GM21737 (cell line): ENCODE measurements around the gene SLC15A1.

ENCODE experiments used
- ATAC-seq: cut with Tn5 transposase; IDR thresholded peaks from one replicate; pipeline ENCODE4 v1.9.1; 2021; ENCODE audit warnings: mild to moderate bottlenecking, moderate library complexity; ENCODE audit not compliant: unreplicated experiment

Gene SLC15A1

GRCh38 chr13:98781905-98782304, 29.4 kb upstream of the SLC15A1 start:
- no peak for ATAC-seq

DNA sequence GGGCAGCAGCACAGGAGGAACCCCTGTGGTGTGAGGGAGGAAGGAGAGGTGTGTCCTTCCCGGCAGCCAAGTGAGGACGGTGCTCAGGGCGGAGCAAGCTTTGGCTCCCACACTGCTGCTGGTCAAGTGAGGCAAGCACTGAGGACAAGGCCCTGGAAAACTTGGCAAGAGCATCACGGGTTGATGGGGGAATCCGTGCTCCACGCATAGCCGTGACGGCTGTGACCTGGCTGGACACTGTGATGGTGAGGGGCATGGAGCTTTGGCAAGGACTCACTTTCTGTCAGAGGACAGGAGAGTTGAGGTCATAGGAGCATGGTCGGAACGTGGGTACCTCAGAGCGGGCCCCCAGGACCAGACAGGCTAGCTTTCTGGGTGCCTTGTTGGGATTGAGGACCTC, 29.0 kb upstream of the SLC15A1 start:
- no peak for ATAC-seq

- no peak for ATAC-seq
These were observed 28.6 kb upstream of the SLC15A1 start for GRCh38 chr13:98781045-98781444.

DNA sequence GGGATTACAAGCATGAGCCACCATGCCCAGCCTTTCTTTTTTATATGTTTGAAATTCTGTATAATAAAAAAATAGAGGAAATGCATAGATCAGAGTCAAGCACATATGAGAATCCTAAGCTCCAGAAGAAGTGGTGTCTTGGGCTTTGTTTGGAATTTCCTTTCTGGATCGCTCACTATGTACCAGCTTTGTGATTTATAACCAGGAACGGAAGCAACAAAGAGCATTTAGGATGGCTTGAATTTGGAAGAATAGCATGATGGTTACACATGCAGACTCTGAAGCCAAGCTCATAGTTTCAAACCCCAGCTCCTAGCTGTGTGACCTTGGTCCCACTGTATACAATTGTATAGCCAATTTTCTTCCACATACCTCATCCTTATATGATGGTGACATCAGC, 28.0 kb upstream of the SLC15A1 start:
- ATAC-seq, result no peak

- no peak for ATAC-seq
These were observed 27.2 kb upstream of the SLC15A1 start for GRCh38 chr13:98779695-98780094.

DNA sequence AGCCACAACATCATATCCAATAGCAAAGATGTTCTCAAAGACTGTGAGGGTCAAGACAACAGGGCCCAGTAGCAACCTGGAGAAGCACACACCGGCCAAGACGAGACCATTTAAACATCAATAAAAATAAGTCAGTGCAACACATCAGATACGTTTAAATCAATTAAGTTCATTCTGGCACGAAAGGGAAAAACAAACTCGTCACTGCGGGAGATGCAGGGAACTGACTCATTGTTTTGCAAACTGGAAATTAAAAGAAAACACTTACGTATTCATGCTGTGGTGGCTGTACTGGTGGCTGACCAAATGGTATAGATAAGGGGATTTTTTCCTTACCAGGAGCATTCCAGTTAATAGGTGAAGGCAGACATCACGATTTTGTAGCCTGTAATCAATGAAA, 26.3 kb upstream of the SLC15A1 start:
- ATAC-seq, result no peak

- ATAC-seq, result no peak
These were observed 24.2 kb upstream of the SLC15A1 start for GRCh38 chr13:98776644-98777043.

- ATAC-seq, result no peak
These were observed 23.5 kb upstream of the SLC15A1 start for GRCh38 chr13:98775844-98776598.

DNA sequence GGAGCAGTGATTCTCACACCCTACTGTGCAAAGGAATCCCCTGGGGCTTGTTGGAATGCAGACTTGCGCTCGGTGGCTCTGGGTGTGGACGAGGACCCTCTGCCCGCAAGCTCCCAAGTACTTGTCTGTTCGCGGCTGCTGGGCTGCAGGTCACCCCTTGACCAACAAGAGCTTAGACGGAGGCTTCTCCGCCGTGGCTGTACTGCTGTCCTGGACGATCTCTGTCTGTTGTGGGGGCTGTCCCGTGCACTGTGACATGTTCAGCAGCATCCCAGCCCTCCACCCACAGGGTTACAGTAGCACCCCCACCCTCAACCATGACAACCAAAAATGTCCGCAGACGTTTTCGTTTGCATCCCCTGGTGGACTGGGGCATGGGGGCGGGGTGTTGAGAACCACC, 22.9 kb upstream of the SLC15A1 start:
- ATAC-seq, result no peak

GRCh38 chr13:98774776-98775175, 22.3 kb upstream of the SLC15A1 start:
- no peak for ATAC-seq

GRCh38 chr13:98773921-98774320, 21.4 kb upstream of the SLC15A1 start:
- no peak for ATAC-seq

GRCh38 chr13:98772794-98773452, 20.5 kb upstream of the SLC15A1 start:
- no peak for ATAC-seq

DNA sequence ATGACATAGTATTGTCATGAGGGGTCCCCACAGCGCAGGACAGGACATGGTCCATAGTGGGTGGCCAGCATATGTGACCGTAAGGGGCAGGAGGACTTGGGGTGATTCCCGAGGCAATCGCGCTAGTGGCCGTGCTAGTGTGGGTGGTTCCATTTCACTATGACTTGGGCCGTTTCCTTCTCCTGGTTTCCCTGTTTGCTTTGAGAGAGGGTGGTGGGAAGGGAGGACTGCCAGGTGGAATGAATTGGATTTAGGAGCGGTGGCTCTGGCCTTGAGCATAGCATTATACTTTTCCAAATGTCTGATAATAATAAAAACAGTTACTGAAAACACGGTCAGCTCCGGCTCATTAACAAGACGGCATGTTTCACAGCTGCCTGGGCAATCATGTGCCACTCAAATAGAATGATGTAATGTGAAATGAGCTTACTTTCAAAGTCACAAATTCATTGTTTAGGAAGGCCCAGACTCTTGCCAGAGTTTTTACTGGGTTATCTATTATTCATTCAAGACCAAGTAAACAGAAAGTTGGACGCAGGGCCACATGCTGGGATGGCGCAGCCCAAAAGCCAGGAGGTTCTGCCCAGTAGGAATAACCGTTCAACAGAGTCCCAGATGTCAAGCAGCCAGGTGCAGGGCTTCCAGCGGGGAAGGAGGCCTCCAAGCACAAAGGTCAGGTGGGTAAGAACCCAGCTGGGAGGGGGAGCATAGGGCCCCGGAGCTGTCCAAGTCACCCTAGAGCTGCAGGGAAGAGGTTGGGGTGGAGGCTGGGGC, 19.6 kb upstream of the SLC15A1 start:
- ATAC-seq, result no peak

DNA sequence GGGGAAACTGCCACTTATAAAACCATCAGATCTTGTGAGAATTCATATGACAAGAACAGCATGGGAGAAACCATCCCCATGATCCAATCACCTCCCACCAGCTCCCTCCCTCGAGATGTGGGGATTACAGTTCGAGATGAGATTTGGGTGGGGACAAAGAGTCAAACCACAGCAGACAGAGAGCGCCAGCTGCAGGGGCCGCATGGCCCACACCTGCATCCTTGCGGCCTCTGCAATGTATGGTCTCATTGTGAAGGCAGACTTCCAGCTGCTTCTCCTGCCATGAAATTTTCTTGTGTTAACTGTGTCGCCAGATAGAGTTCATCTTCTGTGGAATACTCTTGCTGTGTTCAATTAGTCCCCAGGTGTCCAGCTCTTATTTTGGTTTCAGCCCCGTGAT, 17.3 kb upstream of the SLC15A1 start:
- ATAC-seq, result no peak

DNA sequence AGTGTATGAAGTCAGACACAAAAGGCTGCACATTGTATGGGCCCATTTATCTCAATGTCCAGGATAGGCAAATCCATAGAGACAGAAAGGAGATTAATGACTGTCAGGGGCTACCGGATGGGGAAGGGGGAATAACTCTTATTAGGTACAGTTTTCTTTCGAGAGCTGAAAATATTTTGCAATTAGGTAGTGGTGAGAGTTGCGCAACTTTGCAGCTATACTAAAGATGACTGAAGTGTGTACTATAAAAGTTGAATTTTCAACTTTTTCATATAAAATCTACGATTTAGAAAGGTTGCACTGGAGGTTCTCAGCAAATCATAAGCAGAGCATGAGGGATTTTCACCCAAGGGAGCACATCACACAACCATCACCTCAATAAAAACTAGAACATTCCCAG, 16.1 kb upstream of the SLC15A1 start:
- ATAC-seq, result no peak

- ATAC-seq, result no peak
These were observed 14.2 kb upstream of the SLC15A1 start for GRCh38 chr13:98766697-98767096.

DNA sequence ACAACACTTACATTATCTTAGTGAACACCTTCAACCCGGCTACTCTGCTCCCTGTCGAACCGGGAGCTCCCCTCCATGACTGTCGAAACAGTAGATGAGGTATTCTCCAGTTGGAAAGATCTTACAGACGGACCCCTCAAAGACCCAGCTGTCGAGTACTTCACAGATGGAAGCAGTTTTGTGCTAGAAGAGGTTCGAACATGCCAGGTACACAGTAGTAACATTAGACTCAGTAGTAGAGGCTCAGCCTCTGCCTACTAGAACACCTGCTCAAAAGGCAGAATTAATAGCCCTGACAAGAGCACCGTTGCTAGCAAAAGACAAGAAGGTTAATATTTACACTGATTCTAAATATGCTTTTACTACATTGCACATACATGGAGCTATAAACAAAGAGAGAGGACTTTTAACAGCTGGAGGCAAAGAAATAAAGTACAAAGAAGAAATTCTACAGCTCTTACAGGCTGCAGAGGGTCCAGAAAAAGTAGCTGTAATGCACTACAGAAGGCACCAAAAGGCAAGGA, 13.6 kb upstream of the SLC15A1 start:
- ATAC-seq, result no peak

GRCh38 chr13:98761986-98762616, 9.6 kb upstream of the SLC15A1 start:
- no peak for ATAC-seq

DNA sequence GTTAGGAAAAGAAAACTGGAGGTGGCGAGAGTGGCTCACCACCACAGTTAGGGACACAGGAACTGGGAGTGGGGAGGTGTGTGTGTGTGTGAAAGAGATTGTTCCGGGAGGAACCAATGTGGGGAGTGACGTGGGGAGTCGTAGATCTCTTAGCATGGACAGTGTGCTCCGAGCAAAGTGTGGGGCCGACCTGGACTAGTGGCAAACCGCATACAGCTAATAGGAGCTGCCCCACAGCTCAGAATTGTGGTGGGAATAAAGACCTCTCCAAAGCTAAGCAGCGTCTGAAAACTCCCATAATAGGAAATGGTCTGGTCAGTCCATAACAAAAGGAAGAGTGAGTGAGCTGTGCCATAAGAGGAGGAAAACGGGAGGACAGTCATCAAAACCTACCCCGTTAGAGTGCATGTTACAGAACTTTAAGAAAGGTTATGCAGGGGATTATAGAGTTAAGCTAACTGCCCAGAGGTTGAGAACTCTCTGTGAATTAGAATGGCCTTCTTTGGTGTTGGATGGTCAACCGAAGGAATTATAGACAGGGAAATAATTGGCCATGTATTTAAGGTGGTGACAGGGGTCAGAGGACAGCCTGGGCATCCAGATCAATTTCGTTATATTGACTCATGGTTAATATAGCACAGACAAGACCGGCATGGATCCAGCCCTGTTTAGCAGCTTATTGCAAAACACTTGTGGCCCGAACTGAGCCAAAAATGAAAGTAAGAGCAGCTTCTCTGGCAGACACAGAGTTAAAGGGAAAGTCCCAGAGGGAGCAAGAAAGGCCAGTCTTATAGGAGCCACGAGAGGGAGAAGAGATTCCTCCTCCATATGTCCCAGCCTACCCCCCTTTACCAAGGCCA, 8.9 kb upstream of the SLC15A1 start:
- no peak for ATAC-seq

DNA sequence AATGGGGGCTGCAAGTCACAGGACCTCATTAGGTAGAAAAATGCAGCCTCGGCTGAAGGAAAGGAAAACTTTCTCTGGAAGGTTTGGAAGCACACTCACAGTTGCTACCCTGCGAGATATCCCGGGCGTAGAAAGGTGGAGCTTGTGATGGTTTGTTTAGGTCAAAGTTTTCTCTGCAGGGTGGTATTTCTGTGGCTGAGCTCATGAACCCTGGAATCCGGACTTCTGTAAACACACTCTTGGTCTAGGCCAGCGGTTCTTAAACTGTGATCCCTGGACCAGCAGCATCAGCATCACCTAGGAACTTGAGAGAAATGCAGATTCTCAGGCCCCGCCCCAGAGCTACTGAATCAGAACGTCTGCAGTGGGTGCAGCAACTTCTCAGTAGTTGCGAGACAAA, 3.3 kb upstream of the SLC15A1 start:
- no peak for ATAC-seq
